HG02870 (cell line): ENCODE data around the gene DMKN.

ENCODE experiments used
- ATAC-seq: cut with Tn5 transposase; IDR thresholded peaks from one replicate; pipeline ENCODE4 v1.9.1; 2021; ENCODE audit warnings: mild to moderate bottlenecking, moderate library complexity; ENCODE audit not compliant: unreplicated experiment

DMKN gene

DNA sequence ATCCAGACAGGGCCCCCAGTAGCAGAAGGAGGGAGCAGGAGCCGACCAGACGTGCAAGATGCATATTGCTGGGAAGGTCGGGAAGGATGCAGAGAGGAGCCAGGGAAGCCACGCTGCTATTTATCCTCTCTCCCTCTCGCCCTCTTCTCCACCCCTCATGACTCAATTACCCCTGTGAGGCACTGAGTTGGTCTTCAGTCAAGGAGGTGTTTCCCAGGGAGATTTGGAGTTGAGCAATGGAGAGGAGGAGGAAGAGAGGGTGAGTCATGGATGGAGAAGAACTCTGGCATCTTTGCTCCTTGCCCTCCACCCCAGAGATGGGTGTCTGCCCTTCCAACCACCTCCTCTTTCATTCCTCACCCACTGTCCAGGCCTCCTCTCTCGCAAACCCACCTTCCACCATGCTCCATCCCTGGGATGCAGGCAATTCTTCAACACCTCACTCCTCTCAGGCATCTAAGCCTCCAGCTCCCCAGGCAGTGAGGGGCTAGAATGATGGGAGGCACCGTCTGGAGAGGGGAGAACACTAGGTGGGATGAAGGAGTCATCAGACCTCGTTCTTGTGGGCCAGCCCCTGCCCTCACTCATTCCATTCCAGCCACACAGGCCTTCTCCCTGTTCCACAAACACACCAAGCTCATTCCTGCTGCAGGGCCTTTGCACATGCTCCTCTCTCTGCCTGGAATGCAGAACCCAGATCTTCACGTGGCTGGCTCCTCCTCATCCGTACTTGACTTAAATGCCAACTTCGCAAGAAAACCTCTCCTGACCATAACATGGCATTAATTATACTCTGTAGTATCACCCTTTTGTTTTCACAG is 15.0 kb upstream of the DMKN start, which contains the start of gene SBSN:
Gene SBSN (minus strand): TSS at position 94 of the 821 bp plus-strand sequence. CDS start 30 bp downstream, at position 64.
- no peak for ATAC-seq

DNA sequence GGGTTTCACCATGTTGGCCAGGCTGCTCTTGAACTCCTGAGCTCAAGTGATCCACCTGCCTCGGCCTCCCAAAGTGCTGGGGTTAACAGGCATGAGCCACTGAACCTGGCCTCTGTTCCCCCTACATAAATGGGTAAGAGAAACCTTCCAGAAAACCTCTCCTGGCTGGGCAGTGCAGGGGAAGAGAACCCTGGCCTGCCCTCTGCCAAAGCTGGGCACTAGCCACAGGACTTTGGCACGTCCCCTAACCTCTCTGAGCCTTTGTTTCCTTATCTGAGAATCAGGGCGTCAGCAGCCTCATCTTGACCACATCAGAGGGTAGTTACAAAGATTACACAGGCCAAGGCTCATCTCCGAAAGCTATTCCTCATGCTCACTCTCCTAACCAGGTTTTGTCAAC is 12.4 kb upstream of the DMKN start:
- no peak for ATAC-seq

DNA sequence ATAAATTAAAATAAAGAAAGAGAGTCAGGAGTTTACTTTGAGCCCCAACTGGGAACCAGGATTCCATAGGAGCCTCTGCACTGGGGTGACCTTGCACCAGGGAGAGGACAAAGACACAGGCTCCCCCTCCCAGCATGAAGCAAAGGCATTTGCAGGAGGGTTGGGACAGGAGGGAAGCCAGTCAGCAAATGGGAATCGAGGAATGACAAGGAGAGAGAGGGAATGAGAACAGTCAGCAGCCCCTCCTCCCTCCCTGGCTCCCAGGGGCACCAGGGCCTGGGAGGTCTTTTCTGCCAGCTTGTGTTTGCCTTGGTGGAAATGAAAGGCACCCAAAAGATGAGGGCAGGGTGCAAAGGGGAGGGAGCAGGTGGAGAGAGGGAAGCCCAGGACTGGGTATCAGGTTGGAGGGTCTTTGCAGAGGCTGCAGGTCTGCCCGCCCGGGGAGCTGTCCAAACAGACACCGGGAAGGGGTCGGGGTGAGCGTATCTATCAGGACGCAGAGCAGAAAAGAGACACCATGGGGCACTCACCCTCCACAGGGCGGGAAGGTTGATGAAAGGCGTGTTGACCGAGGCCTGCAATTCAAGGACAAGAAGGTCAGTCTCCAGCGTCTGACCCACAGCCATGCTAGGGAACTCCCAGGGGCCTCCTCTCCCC is 10.9 kb upstream of the DMKN start:
- ATAC-seq = no peak

DNA sequence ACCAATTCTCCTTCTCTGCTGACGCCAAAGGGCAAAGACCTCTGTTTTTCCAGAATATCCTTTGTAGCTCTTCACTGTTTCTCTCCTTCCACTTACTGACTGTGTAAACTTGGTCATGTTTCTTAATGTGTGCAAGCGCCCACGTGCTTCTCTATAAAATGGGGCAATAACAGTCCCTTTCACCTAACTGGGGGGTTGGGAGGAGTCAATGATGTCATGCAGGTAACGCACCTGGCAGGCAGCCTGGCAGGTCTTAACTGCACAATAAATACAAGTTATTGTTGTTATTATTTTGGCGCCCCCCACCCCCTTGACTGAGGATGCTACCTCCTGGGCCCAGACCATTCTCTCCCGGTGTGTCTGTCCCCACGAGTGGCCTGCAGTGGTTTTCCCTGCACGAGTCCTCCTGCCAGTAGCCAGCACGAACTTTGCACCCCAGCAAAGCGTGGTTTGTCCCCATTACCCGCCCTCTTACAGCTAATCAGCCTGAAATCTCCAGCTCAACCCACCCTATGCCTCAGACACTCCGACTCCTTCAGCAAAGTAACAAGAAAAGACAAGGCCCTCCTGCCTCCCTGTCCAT is 9.4 kb upstream of the DMKN start:
- ATAC-seq = no peak

DNA sequence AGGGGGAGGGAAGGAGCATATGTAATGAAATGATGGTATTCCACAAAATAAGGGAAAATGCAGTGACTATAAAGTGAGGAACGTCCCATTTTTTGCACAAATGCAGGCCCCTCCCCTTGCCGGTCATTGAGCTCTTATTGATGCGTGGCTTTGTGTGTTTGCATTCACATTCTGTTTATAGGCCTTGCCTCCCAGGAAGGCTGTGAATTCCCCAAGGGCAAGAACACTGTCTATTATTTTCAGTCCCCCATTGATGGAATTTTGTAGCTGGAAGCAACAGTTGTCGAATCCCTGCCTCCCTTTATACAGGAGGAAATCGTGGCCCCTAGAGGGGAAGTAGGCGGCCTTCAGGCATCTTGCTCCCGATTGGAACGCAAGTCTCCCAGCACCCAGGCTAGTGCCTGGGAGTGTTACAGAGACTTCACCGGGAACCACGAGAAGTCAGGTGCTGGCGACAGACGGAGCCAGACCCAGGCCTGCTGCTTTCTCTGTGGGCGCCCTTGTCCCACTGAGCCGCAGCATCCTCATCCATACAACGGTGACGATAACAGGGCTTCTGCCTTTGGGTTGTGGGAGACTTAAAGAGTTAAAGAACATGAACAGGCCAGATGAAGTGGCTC is 7.8 kb upstream of the DMKN start:
- no peak for ATAC-seq

DNA sequence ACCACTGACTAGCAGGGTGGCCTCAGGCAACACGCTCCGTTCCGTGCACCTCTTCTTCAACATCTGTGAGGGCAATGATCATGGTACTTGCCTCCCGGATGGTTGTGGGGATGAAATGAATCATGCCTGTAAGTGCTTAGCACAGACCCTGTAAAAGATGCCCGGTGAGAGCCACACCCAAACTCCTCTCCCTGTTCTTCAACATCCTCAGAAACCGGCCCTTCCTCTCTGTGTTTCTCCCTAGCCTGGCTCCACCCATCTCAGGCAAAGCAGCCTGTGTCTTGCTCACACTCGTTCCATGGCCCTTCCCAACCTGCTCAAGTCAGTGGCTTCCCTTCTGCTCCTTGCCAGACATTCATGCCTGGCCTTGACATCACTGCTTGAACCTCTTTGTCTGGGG is 5.8 kb upstream of the DMKN start:
- no peak for ATAC-seq

DNA sequence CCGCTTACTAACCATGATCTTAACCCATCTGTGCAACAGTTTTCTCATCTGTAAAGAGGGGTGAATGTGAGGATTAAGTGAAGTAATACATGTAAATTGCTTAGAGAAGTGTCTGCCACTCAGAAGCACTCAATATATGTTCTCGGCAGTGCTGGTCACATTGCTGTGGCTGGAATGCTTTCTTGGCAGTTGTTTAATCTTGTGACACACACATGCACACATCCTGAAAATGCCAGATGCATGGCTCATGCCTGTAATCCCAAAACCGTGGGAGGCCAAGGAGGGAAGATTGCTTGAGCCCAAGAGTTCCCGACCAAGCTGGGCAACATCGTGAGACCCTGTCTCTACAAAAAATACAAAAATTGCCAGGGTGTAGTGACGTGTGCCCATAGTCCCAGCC is 4.9 kb upstream of the DMKN start:
- no peak for ATAC-seq

DNA sequence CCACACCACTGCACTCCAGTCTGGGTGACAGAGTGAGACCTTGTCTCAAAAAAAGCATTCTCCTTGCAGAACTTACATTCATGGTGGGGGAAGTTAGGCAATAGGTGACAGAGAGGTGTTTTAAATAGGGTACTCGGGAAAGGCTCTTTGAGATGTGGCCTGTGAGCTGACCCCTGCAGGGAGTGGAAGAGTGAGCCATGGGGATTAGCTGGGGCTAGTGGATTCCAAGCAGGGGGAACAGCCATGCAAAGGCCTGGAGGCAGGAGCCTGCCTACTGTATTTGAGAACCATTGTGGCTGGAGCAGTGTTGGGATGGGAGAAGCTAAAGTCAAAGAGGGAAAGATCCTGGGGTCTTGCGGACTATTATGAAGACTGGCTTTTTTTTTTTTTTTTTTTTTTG is 3.9 kb upstream of the DMKN start:
- no peak for ATAC-seq

DNA sequence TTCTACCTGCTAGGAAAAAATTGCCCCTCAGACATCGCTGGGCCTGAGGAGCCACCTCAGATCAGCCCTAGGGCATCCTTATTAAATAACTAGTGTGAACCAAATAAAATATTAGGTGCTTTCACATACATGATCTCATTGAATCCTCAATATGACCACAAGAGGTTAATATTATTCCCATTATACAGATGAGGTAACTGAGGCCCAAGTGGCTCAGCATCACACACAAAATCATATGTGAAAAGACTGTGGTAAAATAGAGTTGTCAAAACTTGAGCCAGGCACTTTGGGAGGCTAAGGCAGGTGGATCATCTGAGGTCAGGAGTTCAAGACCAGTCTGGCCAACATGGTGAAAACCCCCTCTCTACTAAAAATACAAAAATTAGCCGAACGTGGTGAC is 2.9 kb upstream of the DMKN start:
- ATAC-seq = no peak

DNA sequence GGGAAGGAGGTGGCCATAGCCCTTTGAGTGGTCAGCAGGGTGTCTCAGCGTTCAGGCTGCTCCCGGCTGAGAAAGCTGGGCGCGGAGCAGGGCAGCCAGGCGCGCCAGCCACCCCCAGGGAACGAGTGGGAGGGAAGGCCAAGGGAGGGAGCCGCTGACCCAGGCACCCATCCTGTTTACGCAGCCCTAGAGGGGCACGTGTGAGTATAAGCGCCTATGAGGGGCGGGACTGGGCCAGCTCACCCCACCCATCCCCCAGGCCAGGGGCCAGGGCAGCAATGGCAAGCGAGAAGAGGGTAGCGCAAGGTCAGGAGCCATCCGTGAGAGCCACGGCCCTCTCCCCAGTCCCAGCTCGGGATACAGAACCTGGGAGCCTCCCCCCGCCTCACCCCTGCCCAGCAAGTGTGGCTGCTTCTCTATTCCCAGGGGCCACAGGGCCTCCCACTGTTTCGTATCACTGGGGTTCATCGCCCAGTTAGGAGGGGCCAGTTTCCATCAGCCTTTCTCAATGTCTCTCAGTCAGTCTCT is 897 bp upstream of the DMKN start:
- no peak for ATAC-seq

DNA sequence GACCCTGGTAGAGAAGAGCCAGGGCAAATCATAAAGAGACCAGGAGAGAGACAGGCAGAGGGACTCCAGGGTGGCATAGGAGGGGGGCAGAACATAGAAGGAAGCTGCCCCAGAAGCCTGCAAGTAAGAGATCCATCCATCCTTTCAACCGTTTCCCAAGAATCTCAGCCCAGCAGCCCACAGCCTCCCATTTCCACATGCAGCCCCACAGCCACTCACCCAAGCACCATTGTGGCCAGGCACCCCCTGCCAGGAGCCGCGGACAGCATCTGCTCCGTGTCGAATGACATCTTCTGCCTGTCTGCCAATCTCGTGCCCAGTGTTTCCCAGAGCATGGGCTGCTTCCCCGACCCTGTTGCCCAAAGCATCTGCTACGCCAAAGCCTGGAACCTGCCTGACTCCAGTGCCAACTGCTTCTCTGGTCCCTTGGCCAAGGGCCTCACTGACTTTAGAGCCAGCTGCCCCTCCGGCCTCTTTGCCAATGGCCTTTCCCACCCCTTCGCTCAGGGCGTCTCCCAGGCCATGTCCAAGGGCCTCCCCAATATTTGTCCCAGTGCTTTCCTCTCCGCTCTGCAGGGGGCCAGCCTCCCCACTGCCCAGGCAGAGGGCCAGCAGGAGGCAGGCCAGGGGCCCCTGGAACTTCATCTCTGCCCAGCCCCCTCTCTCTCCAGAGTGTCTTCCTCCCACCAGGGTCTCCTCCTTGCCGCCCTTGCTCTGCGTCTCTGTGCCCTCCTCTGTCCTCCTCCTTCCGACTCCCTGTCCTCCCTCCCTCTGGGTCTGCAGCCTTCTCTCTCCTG is 420 bp downstream of the DMKN start:
- no peak for ATAC-seq

DNA sequence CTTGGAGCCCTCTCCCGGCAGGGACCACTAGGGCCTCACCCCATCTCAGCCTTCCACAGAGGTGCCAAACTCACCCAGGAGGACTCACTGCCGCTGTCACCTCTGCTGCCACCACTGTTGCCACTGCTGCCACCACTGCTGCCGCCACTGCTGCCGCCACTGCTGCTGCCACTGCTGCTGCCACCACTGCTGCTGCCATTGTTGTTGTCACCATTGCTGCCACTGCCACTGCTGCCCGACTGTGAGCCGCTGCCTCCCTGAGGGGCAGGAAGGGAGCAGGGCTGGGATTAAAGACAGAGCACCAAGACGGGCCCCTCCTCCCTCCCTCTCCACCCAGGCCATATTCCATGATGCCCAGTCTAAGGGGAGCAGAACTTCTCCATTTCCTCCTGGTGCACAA is 2.1 kb downstream of the DMKN start:
- ATAC-seq = no peak

DNA sequence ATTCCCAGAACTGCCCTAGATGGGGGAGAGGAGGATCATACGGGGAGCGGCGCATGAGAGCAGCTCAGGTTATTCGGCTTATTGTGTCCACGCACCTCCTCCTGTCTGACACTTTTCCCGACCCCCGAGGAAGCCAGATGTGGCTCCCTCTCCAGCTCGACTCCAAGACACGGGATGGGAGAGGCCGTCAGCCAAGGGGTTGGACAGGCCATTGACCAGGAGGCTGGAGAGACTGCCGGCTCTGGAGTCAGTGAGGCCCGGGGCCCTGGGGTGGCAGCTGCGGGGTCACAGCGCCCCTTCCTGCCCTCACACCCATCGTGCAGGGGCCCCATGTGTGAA is 2.9 kb downstream of the DMKN start:
- no peak for ATAC-seq

DNA sequence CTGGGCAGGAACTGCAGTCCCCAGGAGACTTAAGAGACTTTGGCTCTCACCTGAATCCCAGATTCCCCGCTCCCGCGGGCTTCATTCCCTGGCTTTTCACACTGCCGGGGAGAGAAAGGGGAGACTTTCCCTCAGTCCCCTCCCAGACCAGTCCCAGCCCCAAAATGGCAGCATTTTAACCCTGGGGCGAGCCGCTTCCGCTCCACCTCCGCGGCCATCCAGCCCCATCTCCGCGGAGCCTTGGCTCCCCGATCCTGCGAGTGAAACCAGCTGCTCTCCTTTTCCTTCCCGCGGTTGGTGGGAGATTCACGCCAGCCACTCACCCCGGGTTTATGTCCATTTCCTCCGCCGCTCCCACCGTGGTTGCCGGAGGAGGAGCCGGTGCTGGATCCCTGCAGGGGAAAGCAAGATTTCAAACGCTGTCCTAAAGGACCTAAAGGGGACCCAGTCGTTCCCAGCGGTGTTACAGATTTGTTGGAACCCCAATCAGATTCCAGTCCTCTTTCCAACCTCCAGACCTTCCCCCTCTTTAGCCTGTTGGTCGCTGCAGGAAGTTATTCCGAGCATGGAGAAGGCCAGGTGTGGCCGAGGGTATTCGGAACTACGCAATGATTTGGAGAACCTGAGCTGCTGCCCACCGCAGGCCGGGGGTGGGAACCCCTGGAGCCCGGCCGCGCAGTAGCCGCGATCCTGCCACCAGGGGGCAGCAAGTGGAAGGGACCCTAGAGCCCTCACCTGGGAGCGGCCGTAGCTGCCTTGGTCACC is 3.4 kb downstream of the DMKN start:
- no peak for ATAC-seq

DNA sequence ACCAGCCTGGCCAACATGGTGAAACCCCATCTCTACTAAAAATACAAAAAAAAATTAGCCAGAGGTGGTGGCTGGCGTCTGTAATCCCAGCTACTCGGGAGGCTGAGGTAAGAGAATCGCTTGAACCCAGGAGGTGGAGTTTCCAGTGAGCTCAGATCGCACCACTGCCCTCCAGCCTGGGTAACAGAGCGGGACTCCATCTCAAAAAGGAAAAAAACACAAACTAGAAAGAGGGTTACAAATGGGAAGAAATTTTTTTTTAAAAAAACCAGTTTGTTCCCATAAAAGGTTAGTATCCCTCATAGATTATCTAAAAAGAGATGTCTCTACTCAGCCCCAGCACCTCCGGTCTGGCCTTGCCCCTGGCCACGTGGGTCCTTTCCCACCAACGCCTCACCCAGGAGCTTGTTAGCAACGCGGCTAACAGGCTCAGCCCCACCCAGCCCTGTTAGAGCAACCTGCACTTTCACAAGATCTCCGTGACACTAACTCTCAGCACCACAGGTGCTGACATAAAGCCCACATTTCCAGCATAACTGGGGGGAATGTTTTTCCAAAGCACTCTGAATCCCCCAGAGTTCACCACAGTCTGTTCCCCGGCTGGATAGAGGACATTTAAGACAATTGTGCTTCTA is 4.3 kb downstream of the DMKN start:
- no peak for ATAC-seq

DNA sequence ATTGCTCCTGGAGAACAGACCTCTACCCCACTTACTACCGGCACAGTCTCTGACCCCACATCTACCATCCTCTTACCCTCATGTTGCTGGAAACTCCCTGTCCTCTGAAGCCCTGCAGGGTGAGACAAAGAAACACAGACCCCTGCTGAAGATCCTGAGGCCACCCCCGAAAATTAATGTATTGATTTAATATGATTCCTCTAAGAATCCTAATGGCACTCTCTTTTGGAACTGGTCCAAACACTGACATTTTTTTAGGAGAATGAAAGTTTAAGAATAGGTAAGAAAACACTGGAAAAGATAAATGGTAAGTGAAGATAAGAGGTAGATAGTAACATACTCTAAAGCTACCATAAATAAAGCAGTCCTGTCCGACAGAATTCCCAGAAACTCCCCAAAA is 5.3 kb downstream of the DMKN start:
- ATAC-seq = no peak

DNA sequence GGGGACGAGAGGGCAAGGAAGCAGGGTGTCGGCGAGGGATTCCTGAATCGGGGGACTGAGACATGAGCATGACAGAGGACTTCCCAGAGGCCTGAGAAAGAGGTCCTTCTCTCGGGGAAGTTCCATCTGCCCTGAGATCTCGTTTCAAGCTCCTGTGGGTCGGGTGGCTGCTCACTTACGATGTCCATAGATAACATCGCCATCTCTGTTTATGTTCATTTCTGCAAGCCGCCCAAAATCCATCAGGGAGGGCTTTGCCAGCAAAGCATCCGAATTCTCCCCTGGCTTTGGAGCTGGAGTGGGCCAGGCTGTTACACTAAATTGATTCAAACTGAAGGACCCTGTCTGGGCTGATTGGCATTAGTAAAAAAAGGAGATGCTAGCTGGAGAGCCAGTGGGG is 5.9 kb downstream of the DMKN start:
- no peak for ATAC-seq

DNA sequence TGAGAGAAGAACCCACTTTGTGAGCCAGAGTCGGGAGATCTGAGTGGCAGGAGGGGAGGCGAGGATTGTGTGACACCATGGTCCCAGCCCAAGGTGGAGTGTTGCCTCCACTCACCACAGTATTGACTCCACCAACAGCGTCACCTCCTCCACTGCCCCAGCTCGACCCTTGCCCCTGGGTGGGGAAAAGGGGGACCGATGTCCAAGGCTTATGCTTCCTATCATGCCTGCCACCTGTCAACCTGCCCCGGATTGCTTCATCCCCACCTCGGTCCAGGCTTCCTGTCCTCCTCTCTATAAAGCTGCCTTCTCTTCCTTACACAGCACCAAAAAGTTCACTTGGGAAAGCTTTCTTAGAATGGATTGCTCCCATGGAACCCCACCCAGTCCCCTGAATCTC is 7.4 kb downstream of the DMKN start:
- no peak for ATAC-seq

DNA sequence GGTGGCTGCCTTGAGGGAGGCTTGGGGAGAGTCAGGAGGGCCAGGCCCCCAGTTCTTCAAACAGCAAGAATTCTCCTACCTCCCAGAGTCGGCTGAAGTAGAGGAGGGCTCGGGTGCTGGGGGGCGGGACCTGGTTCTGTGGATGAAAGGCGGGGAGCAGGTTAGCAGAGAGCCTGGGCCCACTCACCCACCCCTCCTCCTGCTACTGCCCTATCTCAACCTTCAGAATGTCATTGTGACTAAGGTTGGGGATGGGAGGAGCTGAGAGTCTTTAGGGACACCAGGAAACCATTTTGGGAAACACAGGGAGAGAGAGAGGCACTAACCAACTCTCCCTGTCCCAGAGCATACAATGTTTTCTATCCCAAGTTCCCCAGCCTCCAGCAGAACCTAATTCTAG is 10.7 kb downstream of the DMKN start:
- no peak for ATAC-seq

DNA sequence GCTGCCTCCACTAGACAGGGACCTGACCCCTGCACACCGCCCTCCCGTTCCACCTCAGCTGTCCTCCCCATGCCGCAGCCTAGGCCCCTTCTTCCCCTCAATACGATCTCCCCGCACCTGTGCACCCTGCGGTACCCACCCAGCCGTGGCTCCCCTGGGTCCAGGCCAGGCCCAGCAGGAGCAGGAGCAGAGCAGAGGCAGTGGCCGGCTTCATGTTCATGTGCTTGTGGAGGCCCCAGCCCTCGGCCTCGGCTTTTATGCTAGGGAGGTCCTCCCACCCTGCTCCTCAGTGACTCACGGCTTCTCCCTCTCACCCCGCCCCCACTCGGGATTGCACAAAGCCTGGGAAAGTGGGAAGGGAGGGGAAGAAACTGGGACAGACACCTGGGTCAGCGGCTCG is 11.8 kb downstream of the DMKN start:
- no peak for ATAC-seq
